ENCODE data around the gene HLA-DQB1.
"Not testable (repeated sequence)": the region's sequence is repeated elsewhere in the genome, so short reads cannot be mapped to it uniquely, and the experiment has no call there.

DNA sequence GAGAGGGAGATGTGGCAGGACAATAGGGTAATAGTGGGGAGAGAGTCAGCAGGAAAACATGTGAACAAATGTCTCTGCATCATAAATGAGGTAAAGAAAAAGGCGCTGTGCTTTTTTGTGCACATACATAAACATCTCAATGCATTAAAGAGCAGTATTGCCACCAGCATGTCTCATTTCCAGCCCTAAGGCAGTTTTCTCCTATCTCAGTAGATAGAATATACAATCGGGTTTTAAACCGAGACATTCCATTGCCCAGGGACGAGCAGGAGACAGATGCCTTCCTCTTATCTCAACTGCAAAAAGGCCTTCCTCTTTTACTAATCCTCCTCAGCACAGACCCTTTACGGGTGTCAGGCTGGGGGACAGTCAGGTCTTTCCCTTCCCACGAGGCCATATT is 9.1 kb downstream of the HLA-DQB1 start:
- TF ChIP-seq ZNF253 (CRISPR knock-in tag; IDR thresholded peaks at IDR 0.05; ENCODE audit: borderline replicate concordance); SMAD3 (CRISPR knock-in tag; IDR thresholded peaks at IDR 0.05); KLF9 (CRISPR knock-in tag; IDR thresholded peaks at IDR 0.05; ENCODE audit: low read depth): not testable (repeated sequence)

Measured in HepG2 (cell line).